ENCODE data around the gene LRP8.

The LRP8 gene

DNA sequence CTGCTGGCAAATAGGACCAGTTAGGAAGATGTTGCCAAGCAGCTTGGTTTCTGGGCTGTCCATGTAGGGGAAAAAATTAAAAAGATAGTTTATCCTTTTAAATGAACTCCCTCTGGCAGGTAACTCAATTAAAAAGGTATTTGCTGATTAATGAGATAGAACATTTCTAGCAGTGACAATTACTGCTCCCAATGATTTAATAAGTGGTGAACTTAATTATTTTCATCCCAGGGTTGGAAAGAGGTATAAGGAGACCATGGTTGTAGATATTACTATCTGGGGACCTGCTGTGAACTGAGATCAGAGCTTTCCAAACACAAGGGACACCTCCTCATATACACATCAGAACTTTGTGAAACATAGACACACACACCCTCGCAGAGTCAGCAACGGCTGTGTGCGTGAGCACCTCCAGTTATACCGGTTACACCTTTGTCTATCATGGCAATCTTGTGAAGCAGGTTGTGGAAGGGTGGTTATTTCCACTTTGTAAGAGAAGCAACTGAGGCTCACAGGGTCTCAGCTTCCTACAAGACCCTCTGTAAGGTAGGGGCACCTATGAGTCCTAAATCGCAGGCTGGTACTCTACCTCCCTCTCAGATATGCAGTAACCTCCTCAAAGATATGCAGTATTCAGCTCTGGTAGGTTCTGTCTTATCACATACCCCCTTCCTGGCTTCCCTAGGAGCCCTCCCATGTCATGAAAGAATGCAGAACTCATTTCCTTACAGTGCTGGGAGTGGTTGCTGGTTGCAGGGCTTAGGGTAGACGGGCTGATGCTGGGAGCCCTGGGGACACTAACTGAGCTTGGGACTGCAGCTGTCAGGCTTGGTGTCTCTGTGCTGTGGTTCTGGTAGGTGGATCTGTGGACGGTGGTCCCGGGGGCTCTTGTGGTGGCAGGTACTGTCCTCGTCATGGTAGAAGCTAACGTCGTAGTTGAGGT is 71.1 kb downstream of the LRP8 start:
- no peak for DNase-seq

DNA sequence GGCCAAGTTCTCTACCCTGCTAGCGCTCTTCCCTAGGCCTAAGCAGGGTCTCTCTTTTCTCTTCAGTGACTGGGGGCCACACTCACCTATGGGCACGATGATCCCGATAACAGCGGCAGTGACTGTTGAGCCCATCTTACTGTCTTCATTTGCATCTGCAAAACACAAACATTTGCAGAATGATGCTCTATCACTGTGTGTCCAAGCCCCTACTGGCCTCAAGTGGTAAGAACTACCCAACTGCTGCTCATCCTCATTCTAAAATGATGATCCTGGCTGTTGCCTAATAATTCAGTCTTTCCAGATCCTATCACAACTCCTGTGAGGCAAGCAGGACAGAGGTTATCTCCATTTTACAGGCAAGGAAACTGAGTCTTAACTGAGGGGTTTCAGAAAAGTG is 72.8 kb downstream of the LRP8 start:
- no peak for DNase-seq

DNA sequence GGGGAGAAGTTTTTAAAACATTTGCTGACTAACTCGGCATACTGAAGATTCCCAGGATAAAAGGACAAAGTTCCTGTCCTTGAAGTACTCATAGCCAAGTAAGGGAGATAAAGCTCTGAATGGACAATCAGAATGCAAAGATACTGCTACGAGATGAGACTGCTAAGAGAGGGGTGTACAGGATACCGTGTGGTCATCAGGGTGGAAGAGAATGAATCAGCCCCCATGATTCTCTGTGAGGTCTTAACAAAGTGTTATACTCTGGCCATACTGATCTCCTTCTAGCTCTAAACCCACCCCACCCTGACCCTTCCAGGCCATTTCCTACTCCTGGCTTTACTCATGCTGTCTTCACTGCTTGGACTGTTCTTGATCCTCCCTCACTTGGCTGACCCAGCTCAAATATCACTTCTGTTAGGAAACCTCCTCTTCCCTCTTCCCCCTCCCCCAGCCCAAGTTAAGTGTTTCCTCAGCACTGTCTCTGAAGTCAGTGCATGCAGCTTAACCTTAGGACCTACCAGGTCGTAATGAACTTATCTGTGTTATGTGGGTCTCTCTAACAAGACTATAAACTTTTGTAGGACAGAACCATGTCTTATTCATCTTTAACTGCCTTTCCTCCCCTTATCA is 73.7 kb downstream of the LRP8 start:
- DNase-seq = no peak

DNA sequence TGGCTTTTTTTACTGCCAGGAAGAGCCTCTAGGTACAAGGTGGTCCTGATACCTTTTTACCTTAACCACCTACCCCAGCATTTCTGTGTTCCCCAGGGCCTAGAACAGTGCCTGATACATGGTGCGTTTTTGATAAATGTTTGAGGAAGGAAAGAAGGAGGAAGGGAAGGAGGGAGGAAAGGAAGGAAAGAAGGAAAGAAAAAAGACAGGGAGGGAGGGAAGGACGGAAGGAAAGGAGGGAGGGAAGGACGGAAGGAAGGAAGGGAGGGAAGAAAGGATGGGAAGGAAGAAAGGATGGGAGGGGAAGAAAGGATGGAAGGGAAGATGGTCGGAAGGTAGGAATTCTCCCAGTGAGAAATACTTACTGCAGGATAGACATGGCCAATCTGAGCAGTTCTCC is 77.5 kb downstream of the LRP8 start:
- DNase-seq = no peak

DNA sequence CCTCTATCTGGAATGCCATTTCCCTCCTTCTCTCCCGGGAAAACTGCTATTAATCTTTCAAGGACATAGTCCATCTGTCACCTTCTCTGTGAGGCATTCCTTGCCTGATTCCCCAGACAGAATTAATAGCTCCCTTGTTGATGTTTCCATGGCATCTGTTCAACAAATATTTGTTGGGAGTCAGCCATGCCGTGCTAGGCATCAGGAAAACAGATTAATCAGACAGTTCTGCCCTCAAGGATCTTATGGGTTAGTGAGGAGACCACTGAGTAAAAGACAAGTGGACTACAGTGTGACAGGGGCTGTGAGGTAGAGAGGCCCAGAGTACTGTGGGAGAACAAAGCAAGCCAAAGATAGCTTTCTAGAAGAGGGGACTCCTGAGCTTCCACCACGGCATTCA is 78.2 kb downstream of the LRP8 start:
- no peak for DNase-seq

DNA sequence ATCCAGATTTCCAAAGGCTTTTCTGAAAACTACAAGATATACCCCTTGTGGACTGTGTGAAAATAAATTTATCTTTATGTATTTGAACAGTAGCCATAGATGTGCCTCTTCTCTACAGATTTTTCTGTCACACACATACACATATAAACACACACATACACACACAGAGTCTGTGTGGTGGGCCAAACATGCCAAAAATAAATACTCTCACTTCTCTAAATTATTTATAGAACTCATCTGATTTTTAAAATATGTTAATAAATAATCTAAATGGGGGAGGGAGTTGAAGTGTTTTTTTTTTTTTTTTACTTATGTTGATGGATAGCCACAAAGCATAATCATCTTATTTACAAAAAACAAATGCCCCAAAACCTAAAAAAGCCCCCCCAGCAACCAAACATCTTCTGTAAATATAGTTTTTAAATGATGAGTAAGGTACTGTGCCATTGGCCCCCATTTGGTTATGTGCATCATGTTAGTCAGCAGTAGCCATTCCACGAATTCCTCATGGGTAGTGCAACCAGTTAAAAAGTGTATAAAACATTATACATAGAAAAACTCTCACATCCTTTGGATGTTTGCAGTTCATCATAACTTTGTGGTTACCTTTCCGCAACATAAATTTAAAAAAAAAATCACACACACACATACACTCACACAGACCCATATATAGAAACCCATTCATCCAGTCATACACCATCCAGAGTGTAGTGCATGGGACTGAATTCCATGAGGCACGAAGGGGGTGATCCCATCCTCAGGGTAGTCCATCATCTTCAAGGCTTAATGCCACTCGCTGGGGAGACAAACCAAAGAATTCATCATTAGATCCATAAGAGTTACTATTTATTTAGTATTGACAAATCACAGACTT is 81.4 kb downstream of the LRP8 start:
- no peak for DNase-seq

DNA sequence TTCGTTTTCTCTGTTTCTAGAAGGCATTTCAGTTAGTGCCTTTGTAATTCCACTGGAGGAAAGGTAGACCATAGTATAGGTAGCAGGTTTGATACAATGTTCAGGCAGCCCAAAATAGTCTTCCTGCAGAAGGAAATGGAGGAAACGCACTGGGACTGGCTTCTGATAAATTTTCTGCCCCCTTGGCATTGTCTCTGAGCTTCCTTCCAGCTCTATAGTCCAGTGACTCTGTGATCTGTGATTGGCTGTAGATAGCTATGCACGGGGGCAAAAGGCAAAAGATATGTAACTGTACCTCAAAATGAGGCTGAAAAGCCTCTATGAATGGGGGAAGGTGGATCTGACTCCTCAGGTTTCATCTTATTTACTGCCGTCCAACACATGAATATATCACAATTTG is 83.7 kb downstream of the LRP8 start:
- no peak for DNase-seq

DNA sequence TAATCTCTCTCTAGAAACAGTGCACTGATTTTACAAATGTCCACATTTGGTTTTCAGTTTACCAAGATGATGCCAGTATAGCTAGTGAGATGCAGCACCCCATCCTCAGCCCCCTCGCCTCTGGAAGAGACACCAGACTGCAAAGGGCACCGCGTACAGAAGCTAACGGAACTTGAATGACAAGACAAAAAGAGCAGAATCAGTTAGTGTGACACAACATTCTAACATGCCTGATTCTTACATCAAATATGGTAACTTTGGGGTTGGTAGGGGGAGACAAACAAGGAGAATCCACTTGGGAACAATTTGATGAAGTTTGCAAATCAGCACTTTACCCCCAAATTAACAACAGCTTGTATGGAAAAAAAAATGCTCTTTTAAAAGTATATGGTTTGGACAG is 85.5 kb downstream of the LRP8 start:
- DNase-seq = no peak

DNA sequence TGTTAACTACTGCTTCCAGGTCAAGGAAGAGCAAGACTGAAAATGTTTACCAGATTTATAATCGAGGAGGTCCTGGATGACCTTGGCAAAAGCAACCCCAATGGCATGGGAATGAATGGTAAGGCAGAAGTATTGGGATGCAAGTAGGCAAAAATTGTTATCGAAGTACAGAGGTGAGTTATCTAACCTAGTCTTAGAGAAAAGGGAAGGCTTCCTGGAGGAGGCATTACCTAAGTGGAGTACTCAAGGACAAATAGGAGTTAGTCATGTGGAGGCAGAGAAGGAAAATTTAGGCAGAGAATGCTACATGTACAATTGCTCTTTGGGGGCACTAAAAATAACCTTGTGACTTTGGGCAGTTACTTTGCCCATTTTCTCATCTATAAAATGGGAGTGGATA is 86.0 kb downstream of the LRP8 start:
- no peak for DNase-seq

DNA sequence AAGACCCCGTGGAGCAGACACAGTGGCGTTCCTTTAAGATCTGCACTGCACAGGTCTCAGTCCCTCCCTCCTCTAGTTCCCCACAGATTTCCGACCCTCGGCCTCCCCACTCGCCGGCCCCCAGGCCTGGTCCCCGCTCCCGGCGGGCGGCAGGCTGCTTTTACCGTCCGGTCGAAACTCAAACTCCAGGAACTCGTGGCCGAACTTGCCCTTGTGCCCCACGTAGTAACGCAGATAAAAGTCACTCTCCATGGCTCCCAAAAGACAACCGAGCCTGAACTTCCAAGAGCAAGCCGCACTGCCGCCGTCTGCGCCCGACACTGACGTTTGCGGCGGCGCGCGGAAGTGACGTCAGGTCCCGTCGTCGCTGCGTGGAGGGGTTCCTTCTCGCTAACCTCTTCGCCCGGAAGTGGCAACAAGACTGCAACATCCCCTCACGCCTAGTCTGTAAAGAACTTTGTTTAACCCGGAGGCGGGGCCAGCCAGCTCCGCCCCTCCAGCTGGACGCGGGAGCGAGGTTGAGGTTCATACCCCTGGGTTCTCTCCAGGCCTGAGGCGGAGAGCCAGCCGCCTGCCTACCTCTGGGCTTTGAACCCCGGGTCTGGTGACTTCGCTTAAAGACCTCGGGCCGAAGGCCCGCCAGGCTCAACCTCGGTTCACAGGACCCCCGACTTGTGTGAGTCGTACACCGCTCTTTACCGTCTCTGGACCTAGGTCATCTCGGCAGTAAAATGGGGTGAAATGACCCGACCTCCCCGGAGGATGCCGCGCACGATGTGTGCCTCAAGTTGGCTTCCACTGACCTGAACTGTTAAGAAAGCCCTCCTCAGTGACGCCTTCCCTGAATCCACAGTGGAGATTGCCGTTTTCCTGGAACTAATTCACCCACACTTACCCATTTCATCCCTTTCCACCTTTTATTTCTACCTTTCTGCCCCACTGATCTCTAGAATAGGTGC is 89.4 kb downstream of the LRP8 start, which contains the start of gene MAGOH:
TSS of gene MAGOH (minus strand) at position 322 of the 959 bp plus-strand sequence. CDS start at position 252, 70 bp downstream.
- peak; percentile 92 for DNase-seq

DNA sequence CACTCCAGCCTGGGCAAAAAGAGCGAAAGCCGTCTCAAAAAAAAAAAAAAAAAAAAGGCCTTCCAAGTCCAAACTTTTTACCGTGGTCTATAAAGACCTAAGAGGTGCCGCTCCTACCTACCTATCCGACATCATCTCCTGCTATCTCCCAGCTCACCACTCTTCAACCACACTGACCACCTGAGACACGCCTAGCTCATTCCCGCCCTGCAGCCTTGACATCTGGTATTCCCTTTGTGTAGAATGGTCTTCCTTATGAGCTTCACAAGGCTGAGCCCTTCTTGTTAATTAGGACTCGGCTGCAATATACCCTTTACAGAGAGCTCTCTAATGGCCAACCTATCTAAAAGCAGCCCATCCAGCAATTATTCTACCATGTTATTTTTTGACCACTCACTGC is 90.2 kb downstream of the LRP8 start:
- DNase-seq = no peak

DNA sequence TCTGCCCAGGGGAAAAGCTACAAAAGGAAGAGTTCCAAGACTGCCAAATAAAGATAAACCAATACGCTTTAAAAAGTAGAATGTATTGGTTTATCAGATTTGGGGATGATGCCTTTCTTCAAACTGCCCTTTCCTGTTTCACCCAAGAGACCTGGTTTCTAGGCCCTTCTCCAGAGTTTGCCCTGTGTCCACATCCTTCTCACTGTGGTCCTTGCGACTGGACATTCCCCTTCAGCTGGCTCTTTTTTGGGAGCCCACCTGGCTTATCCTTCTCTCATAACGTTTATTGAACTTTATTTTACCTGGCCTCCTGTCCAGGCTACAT is 106.9 kb downstream of the LRP8 start:
- DNase-seq = no peak

DNA sequence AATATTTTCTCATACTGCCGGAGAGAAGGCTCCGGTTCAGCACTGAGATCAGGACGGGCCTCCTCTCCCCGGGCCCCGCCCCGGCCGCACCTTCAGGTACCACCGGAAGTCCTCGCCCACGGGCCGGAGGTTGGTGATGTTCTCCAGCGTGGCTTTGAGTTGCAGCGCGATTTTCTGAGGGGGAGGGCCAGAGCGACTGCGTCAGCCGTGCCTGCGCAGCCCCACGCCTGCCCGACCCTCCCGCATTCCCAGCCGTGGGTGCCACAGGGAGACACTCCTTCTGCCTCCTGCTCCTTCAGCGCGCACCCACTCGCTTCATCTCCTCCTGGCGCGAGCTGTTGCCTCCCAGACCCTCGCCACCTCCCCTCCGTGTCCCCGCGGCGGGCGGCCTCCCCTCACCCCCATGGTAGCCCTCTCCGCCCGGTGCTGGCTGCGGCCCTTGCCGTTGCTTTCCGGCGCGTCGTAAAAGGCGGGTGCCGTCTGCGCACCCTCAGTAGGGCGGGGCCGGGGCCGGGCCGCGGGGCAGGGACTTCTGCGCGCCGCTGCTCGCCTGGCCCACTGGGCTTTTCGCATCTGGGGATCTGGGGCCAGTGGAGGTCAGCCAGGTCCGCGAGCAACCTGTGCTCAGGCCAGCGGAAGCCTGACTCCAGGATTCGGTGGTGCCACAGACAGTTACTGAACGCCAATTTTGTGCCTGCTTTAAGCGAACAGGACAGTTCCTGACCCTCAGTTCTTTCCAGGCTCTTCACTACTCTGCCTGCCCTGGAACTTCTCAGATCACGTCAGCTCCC is 107.5 kb downstream of the LRP8 start, which contains the start of gene CZIB:
TSS of gene CZIB (minus strand) at position 464 of the 791 bp plus-strand sequence. CDS start at position 405, 59 bp downstream.
- DNase-seq = peak; percentile 93

DNA sequence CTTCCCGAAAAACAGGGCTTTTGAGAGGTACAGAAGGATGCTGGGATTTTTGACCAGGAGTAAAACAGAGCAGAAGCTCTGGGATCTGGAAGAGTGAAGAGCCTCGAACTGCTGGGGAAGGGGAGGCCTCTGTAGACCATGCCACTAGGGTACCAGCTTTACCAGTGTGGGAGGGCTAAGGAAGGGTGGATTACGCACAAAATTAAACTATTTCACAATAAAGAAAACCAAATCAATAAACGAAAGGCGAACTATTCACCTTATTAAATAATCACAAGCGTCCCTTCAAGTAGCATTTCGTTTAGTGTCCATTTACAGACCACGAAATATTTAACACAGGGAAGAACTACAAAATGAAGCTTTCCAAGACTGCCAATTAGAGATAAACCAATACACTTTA is 108.2 kb downstream of the LRP8 start:
- DNase-seq = no peak

DNA sequence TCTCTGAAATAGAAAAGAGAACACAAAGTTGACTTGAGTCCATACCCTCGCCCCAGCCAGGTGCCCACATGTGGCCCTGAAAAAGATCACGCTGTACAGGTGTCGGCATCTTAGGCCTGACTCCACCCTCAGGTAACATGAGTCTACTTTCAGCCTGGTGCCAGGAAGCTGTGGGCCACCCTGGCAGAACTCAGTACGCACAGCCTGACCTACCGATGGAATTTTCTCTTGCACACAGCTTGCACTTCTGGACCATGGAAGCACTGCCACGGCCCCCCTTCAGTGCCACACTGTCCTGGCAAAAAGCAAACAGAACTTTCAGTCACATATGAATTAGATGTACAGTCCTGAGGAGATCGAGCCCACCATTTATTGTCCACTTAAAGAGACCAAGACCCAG is 109.7 kb downstream of the LRP8 start:
- no peak for DNase-seq

DNA sequence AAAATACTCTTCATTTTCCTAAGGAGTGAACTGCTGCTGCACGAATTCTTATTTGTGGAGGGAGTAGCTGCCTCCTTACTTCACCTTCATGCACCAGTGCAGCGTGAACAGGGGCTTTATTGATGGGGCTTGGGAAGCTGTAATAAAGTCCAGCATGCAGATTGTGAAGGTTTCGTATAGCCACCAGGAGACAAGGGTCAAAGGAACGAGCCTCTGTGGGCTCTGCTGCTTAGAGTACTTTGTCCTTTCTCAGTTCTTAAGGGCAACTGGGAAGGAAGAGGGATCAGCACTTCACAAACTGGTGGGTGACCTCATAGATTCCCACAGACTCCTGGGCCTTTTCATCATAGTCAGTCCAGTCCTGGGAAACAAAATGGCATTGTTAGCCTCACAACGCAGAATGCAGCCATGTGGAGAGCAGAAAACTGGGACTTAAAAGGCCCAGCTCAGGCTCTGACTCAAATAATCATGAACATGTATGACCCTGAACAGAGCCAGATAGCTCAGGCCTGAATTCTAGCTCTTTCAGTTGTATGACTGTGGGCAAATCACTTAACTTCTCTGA is 113.4 kb downstream of the LRP8 start:
- DNase-seq = no peak

DNA sequence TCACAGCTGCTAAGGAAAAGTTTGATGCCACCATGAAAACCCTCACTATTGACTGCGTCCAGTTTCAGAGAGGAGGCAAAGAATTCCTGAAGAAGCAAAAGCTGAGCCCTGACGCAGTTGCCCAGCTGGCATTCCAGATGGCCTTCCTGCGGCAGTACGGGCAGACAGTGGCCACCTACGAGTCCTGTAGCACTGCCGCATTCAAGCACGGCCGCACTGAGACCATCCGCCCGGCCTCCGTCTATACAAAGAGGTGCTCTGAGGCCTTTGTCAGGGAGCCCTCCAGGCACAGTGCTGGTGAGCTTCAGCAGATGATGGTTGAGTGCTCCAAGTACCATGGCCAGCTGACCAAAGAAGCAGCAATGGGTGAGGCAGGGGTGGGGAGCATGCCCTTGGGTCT is 116.9 kb downstream of the LRP8 start:
- no peak for DNase-seq

DNA sequence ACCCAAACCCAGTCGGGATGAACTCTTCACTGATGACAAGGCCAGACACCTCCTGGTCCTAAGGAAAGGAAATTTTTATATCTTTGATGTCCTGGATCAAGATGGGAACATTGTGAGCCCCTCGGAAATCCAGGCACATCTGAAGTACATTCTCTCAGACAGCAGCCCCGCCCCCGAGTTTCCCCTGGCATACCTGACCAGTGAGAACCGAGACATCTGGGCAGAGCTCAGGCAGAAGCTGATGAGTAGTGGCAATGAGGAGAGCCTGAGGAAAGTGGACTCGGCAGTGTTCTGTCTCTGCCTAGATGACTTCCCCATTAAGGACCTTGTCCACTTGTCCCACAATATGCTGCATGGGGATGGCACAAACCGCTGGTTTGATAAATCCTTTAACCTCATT is 117.5 kb downstream of the LRP8 start:
- no peak for DNase-seq

DNA sequence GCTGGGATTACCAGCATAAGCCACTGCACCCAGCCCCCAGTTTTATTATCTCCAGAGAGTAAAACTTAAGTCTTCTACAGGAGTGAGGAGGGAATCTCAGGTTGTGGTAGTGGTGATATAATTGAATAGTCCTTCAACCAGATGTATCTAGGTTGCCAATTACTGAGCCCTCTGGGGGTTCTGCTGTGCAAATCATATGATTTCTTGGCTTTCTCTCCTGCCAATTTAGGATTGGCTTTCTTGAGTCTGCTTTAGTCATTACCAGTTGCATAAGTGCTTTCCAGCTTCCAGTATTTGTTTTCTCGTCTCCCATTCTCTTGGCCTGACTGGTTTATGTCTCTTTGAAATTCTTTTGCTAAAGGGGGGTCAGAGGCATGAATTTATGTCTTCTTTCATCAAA is 120.1 kb downstream of the LRP8 start:
- DNase-seq = no peak

DNA sequence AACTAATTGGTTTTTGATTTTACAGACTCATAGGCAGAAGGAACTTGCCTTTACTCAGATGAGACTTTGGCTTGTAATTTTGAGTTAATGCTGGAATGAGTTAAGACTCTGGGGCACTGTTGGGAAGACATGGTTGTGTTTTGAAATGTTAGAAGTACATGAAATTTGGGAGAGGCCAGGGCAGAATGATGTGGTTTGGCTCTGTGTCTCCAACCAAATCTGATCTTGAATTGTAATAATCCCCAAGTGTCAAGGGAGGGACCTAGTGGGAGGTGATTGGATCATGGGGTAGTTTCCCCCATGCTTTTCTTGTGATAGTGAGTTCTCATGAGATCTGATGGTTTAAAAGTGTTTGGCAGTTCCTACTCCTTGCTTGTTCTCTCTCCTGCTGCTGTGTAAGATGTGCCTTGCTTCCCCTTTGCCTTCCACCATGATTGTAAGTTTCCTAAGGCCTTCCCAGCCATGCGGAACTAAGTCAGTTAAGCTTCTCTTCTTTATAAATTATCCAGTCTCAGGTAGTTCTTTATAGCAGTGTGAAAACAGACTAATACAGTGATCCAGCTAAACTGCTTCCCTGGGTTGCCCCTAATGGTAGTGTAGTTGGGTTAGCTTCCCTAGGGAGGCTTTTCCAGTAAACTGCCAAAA is 121.0 kb downstream of the LRP8 start:
- no peak for DNase-seq
